SU-DHL-6 (cell line): Measurements from ENCODE around the gene XYLT1.

Experiments used
- H2AFZ ChIP-seq: fragments of 200-600 bp; sonication (generic); 2 replicates; pipeline ENCODE4 v1.6.1; 2014; ENCODE audit warnings: low read depth, mild to moderate bottlenecking, moderate library complexity, mixed read lengths, antibody characterized with exemption, low read length; ENCODE audit not compliant: severe bottlenecking
- H3F3A ChIP-seq: fragments of 200-600 bp; shearing (Covaris generic); 2 replicates; pipeline ENCODE4 v1.6.0; 2016; ENCODE audit warnings: antibody characterized with exemption, mild to moderate bottlenecking; ENCODE audit not compliant: insufficient read depth
- H3K27ac ChIP-seq: fragments of 200-600 bp; sonication (generic); 2 replicates; pipeline ENCODE4 v1.5.1; 2016; ENCODE audit warnings: low read depth, mild to moderate bottlenecking, low read length, moderate library complexity, mixed read lengths
- H3K27me3 ChIP-seq: fragments of 200-600 bp; sonication (generic), shearing (Covaris generic); 2 replicates; pipeline ENCODE4 v1.6.0; 2014; ENCODE audit warnings: mild to moderate bottlenecking, low read length
- H3K36me3 ChIP-seq: fragments of 200-600 bp; sonication (generic); 2 replicates; pipeline ENCODE4 v1.6.1; 2014; ENCODE audit warnings: mild to moderate bottlenecking, low read length, mixed read lengths
- H3K4me2 ChIP-seq: fragments of 300-600, 200-600 bp; shearing (Covaris generic), sonication (generic); 2 replicates; pipeline ENCODE4 v1.6.0; 2014; ENCODE audit warnings: low read length, low read depth, mild to moderate bottlenecking; ENCODE audit not compliant: poor library complexity, severe bottlenecking
- H3K4me3 ChIP-seq: fragments of 200-600 bp; sonication (generic); 2 replicates; pipeline ENCODE4 v1.5.1; 2014; ENCODE audit warnings: antibody characterized with exemption, low read length, mild to moderate bottlenecking, mixed read lengths; ENCODE audit not compliant: insufficient read depth, poor library complexity, severe bottlenecking
- H3K79me2 ChIP-seq: fragments of 200-600 bp; sonication (generic); 2 replicates; pipeline ENCODE4 v1.6.1; 2014; ENCODE audit warnings: mild to moderate bottlenecking, low read length, moderate library complexity; ENCODE audit not compliant: insufficient read depth
- H3K9ac ChIP-seq: fragments of 200-600 bp; sonication (generic); 2 replicates; pipeline ENCODE4 v1.7.0; 2014; ENCODE audit warnings: mild to moderate bottlenecking, low read length
- H3K9me2 ChIP-seq: fragments of 200-600 bp; sonication (generic); replicated peaks from 2 replicates; pipeline ENCODE4 v1.6.1; 2014; ENCODE audit warnings: low read length; ENCODE audit not compliant: insufficient read depth
- H3K9me3 ChIP-seq: fragments of 200-600 bp; sonication (generic); 2 replicates; pipeline ENCODE4 v1.6.1; 2014; ENCODE audit warnings: low read length, mixed read lengths; ENCODE audit not compliant: insufficient read depth
- H4K20me1 ChIP-seq: fragments of 200-600 bp; sonication (generic); 2 replicates; pipeline ENCODE4 v1.6.1; 2014; ENCODE audit warnings: low read depth, mild to moderate bottlenecking, antibody characterized with exemption, low read length, moderate library complexity, mixed read lengths
- EZH2phosphoT487 ChIP-seq: fragments of 200-600 bp; sonication (generic), shearing (Covaris generic); conservative IDR thresholded peaks from 2 replicates; pipeline ENCODE4 v1.6.1; 2018; ENCODE audit warnings: mild to moderate bottlenecking, antibody characterized with exemption, low read length, moderate library complexity, mixed read lengths
- TF ChIP-seq, protein P1 (sequence below): fragments of 200-600 bp; sonication (generic); IDR thresholded peaks from one replicate; pipeline ENCODE4 v1.5.1; 2017; ENCODE audit warnings: antibody characterized with exemption, mild to moderate bottlenecking, low read length, moderate library complexity; ENCODE audit not compliant: insufficient read depth, poor library complexity, severe bottlenecking

Gene XYLT1

DNA sequence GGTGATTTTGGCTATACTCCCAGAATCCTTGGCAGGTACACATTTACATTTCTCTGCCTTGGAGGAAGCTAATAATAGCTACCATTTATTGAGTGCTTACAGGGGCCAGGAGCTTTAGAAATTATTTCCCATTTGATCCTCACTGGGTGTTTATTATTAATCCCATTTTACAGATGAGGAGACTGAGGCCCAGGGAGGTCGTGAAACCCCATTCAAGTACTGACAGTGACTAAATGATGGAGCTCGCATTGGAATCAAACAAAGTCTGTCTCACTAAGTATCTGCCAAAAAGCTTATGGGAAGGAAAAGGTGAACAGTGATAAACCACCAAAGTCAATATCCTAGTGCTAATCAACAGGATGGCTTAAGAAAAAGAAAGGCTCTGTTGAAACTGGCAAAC lies 33.3 kb upstream of the XYLT1 start:
- no peak overlapping the region for H3K9ac ChIP-seq
- H3K27me3 ChIP-seq, result no peaks in the 10 kb centered on the region
- no peaks in the 10 kb centered on the region for H3F3A ChIP-seq
- no peaks in the 10 kb centered on the region for H4K20me1 ChIP-seq
- H3K27ac ChIP-seq, result no peak overlapping the region
- H3K4me3 ChIP-seq, result no peak overlapping the region
- no peaks in the 10 kb centered on the region for H3K9me2 ChIP-seq
- no peaks in the 10 kb centered on the region for H3K36me3 ChIP-seq
- no peak overlapping the region for H2AFZ ChIP-seq
- H3K79me2 ChIP-seq, result no peaks in the 10 kb centered on the region
- TF ChIP-seq EZH2phosphoT487, result no peak
- TF ChIP-seq, protein P1, sequence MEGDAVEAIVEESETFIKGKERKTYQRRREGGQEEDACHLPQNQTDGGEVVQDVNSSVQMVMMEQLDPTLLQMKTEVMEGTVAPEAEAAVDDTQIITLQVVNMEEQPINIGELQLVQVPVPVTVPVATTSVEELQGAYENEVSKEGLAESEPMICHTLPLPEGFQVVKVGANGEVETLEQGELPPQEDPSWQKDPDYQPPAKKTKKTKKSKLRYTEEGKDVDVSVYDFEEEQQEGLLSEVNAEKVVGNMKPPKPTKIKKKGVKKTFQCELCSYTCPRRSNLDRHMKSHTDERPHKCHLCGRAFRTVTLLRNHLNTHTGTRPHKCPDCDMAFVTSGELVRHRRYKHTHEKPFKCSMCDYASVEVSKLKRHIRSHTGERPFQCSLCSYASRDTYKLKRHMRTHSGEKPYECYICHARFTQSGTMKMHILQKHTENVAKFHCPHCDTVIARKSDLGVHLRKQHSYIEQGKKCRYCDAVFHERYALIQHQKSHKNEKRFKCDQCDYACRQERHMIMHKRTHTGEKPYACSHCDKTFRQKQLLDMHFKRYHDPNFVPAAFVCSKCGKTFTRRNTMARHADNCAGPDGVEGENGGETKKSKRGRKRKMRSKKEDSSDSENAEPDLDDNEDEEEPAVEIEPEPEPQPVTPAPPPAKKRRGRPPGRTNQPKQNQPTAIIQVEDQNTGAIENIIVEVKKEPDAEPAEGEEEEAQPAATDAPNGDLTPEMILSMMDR, result no peak
- no peak overlapping the region for H3K4me2 ChIP-seq
- H3K9me3 ChIP-seq, result no peaks in the 10 kb centered on the region

GRCh38 chr16:17503331-17503730 lies 32.6 kb upstream of the XYLT1 start:
- no peak overlapping the region for H3K9ac ChIP-seq
- no peaks in the 10 kb centered on the region for H3F3A ChIP-seq
- H3K9me3 ChIP-seq, result no peaks in the 10 kb centered on the region
- TF ChIP-seq EZH2phosphoT487, result no peak
- TF ChIP-seq, protein P1, result no peak
- no peak overlapping the region for H3K4me2 ChIP-seq
- no peak overlapping the region for H2AFZ ChIP-seq
- H3K36me3 ChIP-seq, result no peaks in the 10 kb centered on the region
- H3K9me2 ChIP-seq, result no peaks in the 10 kb centered on the region
- no peaks in the 10 kb centered on the region for H3K27me3 ChIP-seq
- no peak overlapping the region for H3K27ac ChIP-seq
- H3K4me3 ChIP-seq, result no peak overlapping the region
- H4K20me1 ChIP-seq, result no peaks in the 10 kb centered on the region
- no peaks in the 10 kb centered on the region for H3K79me2 ChIP-seq

DNA sequence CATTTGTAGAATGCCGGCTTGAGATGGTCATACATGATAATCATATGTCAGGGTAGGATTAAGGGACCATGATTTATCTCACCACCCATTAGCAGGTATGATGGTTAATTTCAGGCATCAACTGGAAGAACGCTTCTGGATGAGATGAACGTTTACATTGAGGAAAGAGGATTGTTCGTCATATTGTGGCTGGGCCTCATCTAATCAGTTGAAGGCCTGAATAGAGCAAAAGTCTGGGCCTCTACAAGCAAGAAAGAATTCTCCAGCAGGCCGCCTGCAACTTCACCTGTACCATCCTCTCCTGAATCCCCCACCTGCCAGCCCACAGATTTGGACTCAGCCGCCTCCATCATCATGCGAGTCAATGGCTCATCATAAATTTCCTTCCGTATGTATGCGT lies 30.6 kb upstream of the XYLT1 start:
- no peak for TF ChIP-seq EZH2phosphoT487
- TF ChIP-seq, protein P1, result no peak
- no peaks in the 10 kb centered on the region for H3K36me3 ChIP-seq
- H3K9me3 ChIP-seq, result no peaks in the 10 kb centered on the region
- no peaks in the 10 kb centered on the region for H3K79me2 ChIP-seq
- no peak overlapping the region for H3K9ac ChIP-seq
- H3K4me3 ChIP-seq, result no peak overlapping the region
- no peaks in the 10 kb centered on the region for H4K20me1 ChIP-seq
- no peak overlapping the region for H3K4me2 ChIP-seq
- H3K27ac ChIP-seq, result no peak overlapping the region
- H2AFZ ChIP-seq, result no peak overlapping the region
- H3K9me2 ChIP-seq, result no peaks in the 10 kb centered on the region
- no peaks in the 10 kb centered on the region for H3K27me3 ChIP-seq
- no peaks in the 10 kb centered on the region for H3F3A ChIP-seq
